Ovary (tissue), 9 donors: Measurements from ENCODE around the gene IFNLR1. TPM values are rescaled to one million over a fixed set of nuclear protein-coding genes. Genes with fewer than 3 reads are reported as not detected.

Source experiments
- DNase-seq, 5 donors: peaks; one replicate each; pipeline ENCODE4 v3.0.0-alpha.2; 2019 to 2020
- H3K27ac ChIP-seq, 2 donors: fragments of 200-600 bp; one replicate each; pipeline versions ENCODE4 v1.5.1 to v1.8.0; 2019 to 2022
- H3K27me3 ChIP-seq: fragments of 200-600 bp; one replicate; pipeline ENCODE4 v1.8.0; 2022
- H3K36me3 ChIP-seq: fragments of 200-600 bp; sonication (generic); one replicate; pipeline ENCODE4 v1.5.1; 2019
- H3K4me1 ChIP-seq: one replicate; pipeline ENCODE4 v1.8.1; 2013; ENCODE audit warnings: mild to moderate bottlenecking, moderate library complexity; ENCODE audit not compliant: insufficient read depth
- H3K4me3 ChIP-seq: fragments of 200-600 bp; sonication (generic); one replicate; pipeline ENCODE4 v1.5.1; 2017
- H3K9me3 ChIP-seq, 2 donors: fragments of 200-600 bp in 1 of 2; sonication (generic) in 1 of 2; one replicate each; pipeline versions ENCODE4 v1.5.1 to v1.8.1; 2013 to 2019; ENCODE audit warnings: mild to moderate bottlenecking in 1 of 2, moderate library complexity in 1 of 2
- EP300 ChIP-seq: sonication (generic); formaldehyde crosslinking; IDR thresholded peaks from one replicate; pipeline ENCODE4 v1.6.1; 2017; ENCODE audit warnings: antibody characterized with exemption
- POLR2A ChIP-seq: fragments of 450-650 bp; IDR thresholded peaks from one replicate; pipeline ENCODE4 v1.6.1; 2017; ENCODE audit warnings: antibody characterized with exemption, mild to moderate bottlenecking, moderate library complexity
- WGBS, 3 donors: extraction: QIAGEN DNeasy Blood & Tissue Kit in 1 of 3; methylation state at CpG; one replicate each; pipeline versions ENCODE4 v1.1.5 to v1.1.7; 2013 to 2017; 5-methylcytosine and 5-hydroxymethylcytosine counted together
- intact Hi-C, 4 donors: fragments of 100-400 bp; cut with DNase I; formaldehyde crosslinking; loops; one replicate each; pipeline versions ENCODE4 v1.11.0 to v1.15.1; 2022 to 2023
- polyA plus RNA-seq, 2 donors: library from polyadenylated mRNA; stranded (reverse); fragments of 200-250 nt in 1 of 2; fragments of 350-450 nt in 1 of 2; fragmentation: Illumina TruSeq in 1 of 2; extraction: RNeasy Lipid Tissue Mini Kit (QIAGEN cat#74804) in 1 of 2; gene quantifications; one replicate each; pipeline ENCODE4 v1.2.3, GENCODE V29; 2013 to 2014
- total RNA-seq, 7 donors: library from RNA; depleted of rRNA in 2 of 7; stranded (reverse); fragments of >200 nt in 2 of 7; fragmentation: NEBNext Ultra II Directional in 3 of 7; extraction: Animal tissue kit (Norgen Biotek cat#: 25700) in 3 of 7; gene quantifications; one replicate each; pipeline versions ENCODE4 v1.1.0 to v1.2.4, GENCODE V29; 2016 to 2023
- TF ChIP-seq, protein P1 (sequence below), 3 donors: fragments of 450-650 bp in 2 of 3; fragments of 200-600 bp in 1 of 3; IDR thresholded peaks; one replicate each; pipeline versions ENCODE4 v1.5.1 to v1.8.0; 2016 to 2022; ENCODE audit warnings: antibody characterized with exemption in 3 of 3, mild to moderate bottlenecking in 1 of 3
- donor health status: DM: no; HTN: no; CAD: no; lungs with moderate emphysema.
- donor health status: DM: no; HTN: no; CAD: no.
- donor health status: Bipolar disorder and iron deficiency.
- donor health status: DM: yes; HTN: yes; CAD: no.
- donor health status: DM: no; HTN: no; CAD: no.
- donor health status: DM: yes; HTN: yes; CAD: no.

The IFNLR1 gene
- total and polyA plus RNA-seq, 9 donors, result 0.40 to 2.8 (median 1.8) TPM

- no peak for DNase-seq
- intact Hi-C loops, result loop anchor here in 1 of 4 donors (10.0 kb wide), 1 partner anchor 243 kb away; no protein-coding TSS in a partner anchor
These were observed 69.2 kb downstream of the IFNLR1 start for GRCh38 chr1:24117722-24118409.

DNA sequence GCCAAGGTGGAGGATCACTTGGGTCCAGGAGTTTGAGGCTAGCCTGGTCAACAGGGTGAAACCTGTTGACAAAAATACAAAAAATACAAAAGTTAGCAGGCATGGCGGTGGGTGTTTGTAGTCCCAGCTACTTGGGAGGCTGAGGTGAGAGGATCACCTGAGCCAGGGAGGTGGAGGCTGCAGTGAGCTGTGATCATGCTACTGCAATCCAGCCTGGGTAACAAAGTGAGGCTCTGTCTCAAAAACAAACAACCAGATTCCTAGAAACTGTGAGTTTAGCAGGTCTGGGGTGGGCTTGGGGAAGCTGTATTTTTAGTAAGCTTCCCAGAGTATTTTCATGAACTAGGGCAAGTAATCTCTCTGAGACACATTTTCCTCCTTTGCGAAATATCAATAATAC lies 70.0 kb downstream of the IFNLR1 start:
- Histone ChIP-seq H3K9me3 (no peaks in the 10 kb centered on the region), H3K27me3 (no peaks in the 10 kb centered on the region), H3K27ac (no peak overlapping the region), H3K4me3 (no peak overlapping the region), H3K4me1 (no peaks in the 10 kb centered on the region), H3K36me3 (no peaks in the 10 kb centered on the region)
- WGBS, 3 donors, result 89 to 98% (median 97%) methylated on average over 2 of the region's 2 CpGs
- TF ChIP-seq EP300 (no peak), POLR2A (no peak)
- TF ChIP-seq, protein P1, sequence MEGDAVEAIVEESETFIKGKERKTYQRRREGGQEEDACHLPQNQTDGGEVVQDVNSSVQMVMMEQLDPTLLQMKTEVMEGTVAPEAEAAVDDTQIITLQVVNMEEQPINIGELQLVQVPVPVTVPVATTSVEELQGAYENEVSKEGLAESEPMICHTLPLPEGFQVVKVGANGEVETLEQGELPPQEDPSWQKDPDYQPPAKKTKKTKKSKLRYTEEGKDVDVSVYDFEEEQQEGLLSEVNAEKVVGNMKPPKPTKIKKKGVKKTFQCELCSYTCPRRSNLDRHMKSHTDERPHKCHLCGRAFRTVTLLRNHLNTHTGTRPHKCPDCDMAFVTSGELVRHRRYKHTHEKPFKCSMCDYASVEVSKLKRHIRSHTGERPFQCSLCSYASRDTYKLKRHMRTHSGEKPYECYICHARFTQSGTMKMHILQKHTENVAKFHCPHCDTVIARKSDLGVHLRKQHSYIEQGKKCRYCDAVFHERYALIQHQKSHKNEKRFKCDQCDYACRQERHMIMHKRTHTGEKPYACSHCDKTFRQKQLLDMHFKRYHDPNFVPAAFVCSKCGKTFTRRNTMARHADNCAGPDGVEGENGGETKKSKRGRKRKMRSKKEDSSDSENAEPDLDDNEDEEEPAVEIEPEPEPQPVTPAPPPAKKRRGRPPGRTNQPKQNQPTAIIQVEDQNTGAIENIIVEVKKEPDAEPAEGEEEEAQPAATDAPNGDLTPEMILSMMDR (IDR thresholded peaks at IDR 0.05), result no peak
- no peak for DNase-seq
- intact Hi-C loops, result loop anchor here in 1 of 4 donors (10.0 kb wide), 1 partner anchor 242 kb away; no protein-coding TSS in a partner anchor

More at GRCh38 chr1:24117722-24118409, 69.2 kb downstream of the IFNLR1 start:
- 74 to 80% (median 77%) methylated on average over 14 of the region's 14 CpGs for WGBS, 3 donors
- H3K4me1 ChIP-seq, result no peaks in the 10 kb centered on the region
- H3K36me3 ChIP-seq, result no peaks in the 10 kb centered on the region
- H3K27me3 ChIP-seq, result no peaks in the 10 kb centered on the region
- no peaks in the 10 kb centered on the region for H3K9me3 ChIP-seq
- no peak overlapping the region for H3K27ac ChIP-seq
- no peak for TF ChIP-seq POLR2A
- no peak for TF ChIP-seq EP300
- TF ChIP-seq, protein P1 (IDR thresholded peaks at IDR 0.05), result no peak
- no peak overlapping the region for H3K4me3 ChIP-seq

GRCh38 chr1:24114753-24115152 lies 72.3 kb downstream of the IFNLR1 start:
- TF ChIP-seq EP300 (no peak), POLR2A (no peak)
- TF ChIP-seq, protein P1 (IDR thresholded peaks at IDR 0.05), result no peak
- 84 to 90% (median 86%) methylated on average over 6 of the region's 6 CpGs for WGBS, 3 donors

DNA sequence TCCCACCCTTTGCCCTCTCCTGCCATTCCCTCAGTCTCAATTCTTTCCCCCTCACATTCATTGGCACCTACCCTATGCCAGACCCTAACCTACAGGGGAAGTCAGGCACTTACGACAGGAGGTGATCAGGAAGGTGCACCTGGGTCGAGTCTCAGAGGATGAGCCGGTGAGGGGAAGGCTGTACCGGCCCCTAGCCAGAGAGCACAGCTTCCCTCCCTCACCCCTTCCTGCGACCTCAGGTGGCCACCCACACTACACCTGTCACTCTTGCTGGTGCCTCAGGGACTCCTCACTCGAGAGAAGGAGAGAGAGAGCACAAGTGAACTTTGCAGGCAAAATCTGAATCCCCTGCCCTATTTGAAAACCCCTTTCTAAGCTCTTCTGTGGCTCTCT lies 73.5 kb downstream of the IFNLR1 start:
- no peaks in the 10 kb centered on the region for H3K36me3 ChIP-seq
- no peak for DNase-seq
- H3K9me3 ChIP-seq, result no peaks in the 10 kb centered on the region
- no peak overlapping the region for H3K4me3 ChIP-seq
- TF ChIP-seq POLR2A (no peak), EP300 (no peak)
- TF ChIP-seq, protein P1 (IDR thresholded peaks at IDR 0.05), result no peak
- H3K27me3 ChIP-seq, result no peaks in the 10 kb centered on the region
- intact Hi-C loops, result loop anchor here in 1 of 4 donors (10.0 kb wide), 1 partner anchor 239 kb away; no protein-coding TSS in a partner anchor
- WGBS, 3 donors, result 73 to 76% (median 73%) methylated on average over 6 of the region's 6 CpGs
- no peaks in the 10 kb centered on the region for H3K4me1 ChIP-seq
- no peak overlapping the region for H3K27ac ChIP-seq

More at GRCh38 chr1:24114753-24115152, 72.3 kb downstream of the IFNLR1 start:
- no peaks in the 10 kb centered on the region for H3K4me1 ChIP-seq
- no peaks in the 10 kb centered on the region for H3K36me3 ChIP-seq
- DNase-seq, result no peak
- H3K27ac ChIP-seq, result no peak overlapping the region
- H3K27me3 ChIP-seq, result no peaks in the 10 kb centered on the region
- no peaks in the 10 kb centered on the region for H3K9me3 ChIP-seq
- H3K4me3 ChIP-seq, result no peak overlapping the region
- intact Hi-C loops, result loop anchor here in 1 of 4 donors (10.0 kb wide), 1 partner anchor 240 kb away; no protein-coding TSS in a partner anchor
